H1 (cell line): ENCODE measurements around the gene NEK2. TPM values are rescaled to one million over a fixed set of nuclear protein-coding genes. Genes with fewer than 3 reads are reported as not detected.

Source experiments
- FOSL1 ChIP-seq: IDR thresholded peaks from 2 replicates; pipeline ENCODE4 v1.6.1; 2011; ENCODE audit warnings: mild to moderate bottlenecking, low read depth, low read length, moderate library complexity; ENCODE audit not compliant: insufficient read depth
- MAFK ChIP-seq: IDR thresholded peaks from 2 replicates; pipeline ENCODE4 v1.6.1; 2012; ENCODE audit warnings: low read depth, mild to moderate bottlenecking, improper control_type of control experiment, low read length
- SP1 ChIP-seq: IDR thresholded peaks from 2 replicates; pipeline ENCODE4 v1.6.1; 2011; ENCODE audit warnings: low read depth, low read length
- TEAD4 ChIP-seq: IDR thresholded peaks from 2 replicates; pipeline ENCODE4 v1.6.1; 2012; ENCODE audit warnings: low read depth, low read length, inconsistent platforms, mixed read lengths
- polyA plus RNA-seq, 7 experiments: library from polyadenylated mRNA; depleted of rRNA in 3 of 7; stranded (reverse) in 5 of 7; unstranded in 2 of 7; fragments of >200 nt in 5 of 7; fragments of 200-250 nt in 2 of 7; gene quantifications; 1 replicate in 5 of 7; 2 replicates in 1 of 7; 4 replicates in 1 of 7; pipeline versions ENCODE4 v1.2.1 to v1.2.3, GENCODE V29; 2011 to 2013; ENCODE audit warnings: missing spikeins in 2 of 7, mixed read lengths in 2 of 7
- total RNA-seq: library from RNA; stranded (reverse); fragmentation: NEBNext Ultra II Directional; extraction: Animal tissue kit (Norgen Biotek cat#: 25700); gene quantifications from 2 replicates; pipeline ENCODE4 v1.2.1, GENCODE V29; 2021

NEK2 gene
- total and polyA plus RNA-seq, 2 of the 8 experiments (the other 6 are each of a cell fraction or from before 2014, with no cell fraction given): 8.4 to 22.9 TPM

DNA sequence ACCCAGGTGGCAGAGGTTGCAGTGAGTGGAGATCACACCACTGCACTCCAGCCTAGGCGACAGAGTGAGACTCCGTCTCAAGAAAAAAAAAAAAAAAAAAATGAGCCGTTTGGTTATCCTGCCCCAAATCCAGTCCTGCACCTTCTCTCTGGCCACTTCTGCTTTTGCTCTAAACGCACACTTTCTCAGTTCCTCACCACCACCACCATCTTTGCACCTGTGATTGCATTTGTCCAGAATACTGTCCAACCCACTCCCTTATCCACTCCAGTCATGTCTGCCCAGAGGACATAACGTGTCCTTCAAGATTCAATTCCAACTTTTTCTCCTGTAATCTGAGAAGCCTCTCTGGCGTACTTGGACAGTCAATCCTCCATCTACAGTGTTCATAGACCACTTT is 2.2 kb upstream of the NEK2 start (continued):
- no peak for TF ChIP-seq FOSL1
- no peak for TF ChIP-seq MAFK
- TF ChIP-seq TEAD4: no peak
- no peak for TF ChIP-seq SP1
